ENCODE results near the gene CDK6.

The CDK6 gene

GRCh38 chr7:92799446-92800211 lies 36.7 kb downstream of the CDK6 start:
- TF ChIP-seq, protein P1, sequence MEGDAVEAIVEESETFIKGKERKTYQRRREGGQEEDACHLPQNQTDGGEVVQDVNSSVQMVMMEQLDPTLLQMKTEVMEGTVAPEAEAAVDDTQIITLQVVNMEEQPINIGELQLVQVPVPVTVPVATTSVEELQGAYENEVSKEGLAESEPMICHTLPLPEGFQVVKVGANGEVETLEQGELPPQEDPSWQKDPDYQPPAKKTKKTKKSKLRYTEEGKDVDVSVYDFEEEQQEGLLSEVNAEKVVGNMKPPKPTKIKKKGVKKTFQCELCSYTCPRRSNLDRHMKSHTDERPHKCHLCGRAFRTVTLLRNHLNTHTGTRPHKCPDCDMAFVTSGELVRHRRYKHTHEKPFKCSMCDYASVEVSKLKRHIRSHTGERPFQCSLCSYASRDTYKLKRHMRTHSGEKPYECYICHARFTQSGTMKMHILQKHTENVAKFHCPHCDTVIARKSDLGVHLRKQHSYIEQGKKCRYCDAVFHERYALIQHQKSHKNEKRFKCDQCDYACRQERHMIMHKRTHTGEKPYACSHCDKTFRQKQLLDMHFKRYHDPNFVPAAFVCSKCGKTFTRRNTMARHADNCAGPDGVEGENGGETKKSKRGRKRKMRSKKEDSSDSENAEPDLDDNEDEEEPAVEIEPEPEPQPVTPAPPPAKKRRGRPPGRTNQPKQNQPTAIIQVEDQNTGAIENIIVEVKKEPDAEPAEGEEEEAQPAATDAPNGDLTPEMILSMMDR (IDR thresholded peaks at IDR 0.05; ENCODE audit: unreplicated experiment in 3 of 3): no peak
- H3K9me3 Mint-ChIP-seq: no peaks in the 10 kb centered on the region
- H3K4me3 Mint-ChIP-seq: no peak overlapping the region
- peaks cover 7% of the 10 kb centered on the region for H3K36me3 Mint-ChIP-seq (ENCODE audit: low read depth)
- no peaks in the 10 kb centered on the region for H3K27me3 Mint-ChIP-seq (ENCODE audit: low read depth)
- peaks cover 7% of the 10 kb centered on the region for H3K4me1 Mint-ChIP-seq
- H3K27ac Mint-ChIP-seq: no peak overlapping the region

- H3K9me3 Mint-ChIP-seq: no peaks in the 10 kb centered on the region
- H3K27me3 Mint-ChIP-seq (ENCODE audit: low read depth): no peaks in the 10 kb centered on the region
- peaks cover 7% of the 10 kb centered on the region for H3K36me3 Mint-ChIP-seq (ENCODE audit: low read depth)
- no peak overlapping the region for H3K4me3 Mint-ChIP-seq
- TF ChIP-seq, protein P1 (IDR thresholded peaks at IDR 0.05; ENCODE audit: unreplicated experiment in 3 of 3): no peak
- H3K4me1 Mint-ChIP-seq: peaks cover 16% of the 10 kb centered on the region
- H3K27ac Mint-ChIP-seq: no peak overlapping the region
These were observed 37.7 kb downstream of the CDK6 start for GRCh38 chr7:92798517-92799249.

GRCh38 chr7:92797693-92798092 lies 38.7 kb downstream of the CDK6 start:
- TF ChIP-seq, protein P1 (IDR thresholded peaks at IDR 0.05; ENCODE audit: unreplicated experiment in 3 of 3): no peak
- no peaks in the 10 kb centered on the region for H3K27me3 Mint-ChIP-seq (ENCODE audit: low read depth)
- H3K36me3 Mint-ChIP-seq (ENCODE audit: low read depth): peaks cover 5% of the 10 kb centered on the region
- no peaks in the 10 kb centered on the region for H3K9me3 Mint-ChIP-seq
- H3K4me1 Mint-ChIP-seq: peaks cover 22% of the 10 kb centered on the region
- no peak overlapping the region for H3K27ac Mint-ChIP-seq
- no peak overlapping the region for H3K4me3 Mint-ChIP-seq

- Mint-ChIP-seq H3K27me3 (ENCODE audit: low read depth) (no peaks in the 10 kb centered on the region), H3K4me3 (no peak overlapping the region), H3K27ac (no peak overlapping the region), H3K4me1 (peaks cover 24% of the 10 kb centered on the region), H3K36me3 (ENCODE audit: low read depth) (peaks cover 9% of the 10 kb centered on the region), H3K9me3 (no peaks in the 10 kb centered on the region)
- TF ChIP-seq, protein P1 (IDR thresholded peaks at IDR 0.05; ENCODE audit: unreplicated experiment in 3 of 3): no peak
These were observed 39.1 kb downstream of the CDK6 start for GRCh38 chr7:92797284-92797683.

DNA sequence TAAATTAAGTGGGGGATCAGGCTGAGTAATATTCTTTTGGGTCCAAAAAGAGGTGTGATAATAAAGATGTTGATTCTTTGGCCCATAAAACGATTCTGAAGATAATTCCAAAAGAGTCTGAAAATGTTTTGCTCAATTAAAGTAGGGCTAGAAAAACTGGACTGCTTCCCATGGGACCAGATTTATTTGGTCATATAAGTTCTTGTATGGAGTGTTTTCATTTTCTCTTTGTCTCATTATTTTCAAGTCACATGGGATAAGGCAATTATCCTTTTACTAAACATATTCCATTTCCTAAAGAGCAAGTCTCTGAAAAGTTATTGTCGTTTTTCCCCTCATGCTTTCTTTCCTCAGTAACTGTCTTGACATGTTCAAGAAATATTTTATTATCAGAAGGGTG lies 41.5 kb downstream of the CDK6 start:
- H3K27ac Mint-ChIP-seq: peak overlapping the region; percentile 15 to 66 (median 33)
- TF ChIP-seq, protein P1 (IDR thresholded peaks at IDR 0.05; ENCODE audit: unreplicated experiment in 3 of 3): no peak
- H3K9me3 Mint-ChIP-seq: peaks cover 11% of the 10 kb centered on the region
- peaks cover 27% of the 10 kb centered on the region for H3K36me3 Mint-ChIP-seq (ENCODE audit: low read depth)
- H3K27me3 Mint-ChIP-seq (ENCODE audit: low read depth): no peaks in the 10 kb centered on the region
- H3K4me3 Mint-ChIP-seq: no peak overlapping the region
- peaks cover 24% of the 10 kb centered on the region for H3K4me1 Mint-ChIP-seq
